Endometrial microvascular endothelial cells (primary cell): ENCODE measurements around the gene WDSUB1. TPM values are rescaled to one million over a fixed set of nuclear protein-coding genes. Genes with fewer than 3 reads are reported as not detected.

Experiments
- in situ Hi-C: cut with HindIII; loops from 2 replicates; pipeline ENCODE4 v1.10.0; 2017; ENCODE audit warnings: low sequenced_read_pairs, low pct_unique_long_range_greater_than_20kb; ENCODE audit errors: inconsistent ontology term
- total RNA-seq: library from RNA; depleted of rRNA; stranded (reverse); fragments of >200 nt; gene quantifications from one replicate; pipeline ENCODE4 v1.2.3, GENCODE V29; 2015; ENCODE audit errors: inconsistent ontology term

Gene WDSUB1
- 4.2 TPM for total RNA-seq

- in situ Hi-C loops, result no loop called here
Measured at GRCh38 chr2:159285929-159286708, at the start of gene WDSUB1. TSS of gene WDSUB1 (minus strand) at chr2:159286703. CDS start at chr2:159283069, 3,634 bp downstream.

- in situ Hi-C loops, result no loop called here
Measured at GRCh38 chr2:159326569-159327255, 40.2 kb upstream of the WDSUB1 start.

GRCh38 chr2:159322419-159322818 is 35.9 kb upstream of the WDSUB1 start:
- in situ Hi-C loops, result no loop called here

GRCh38 chr2:159317392-159318088 is 31.0 kb upstream of the WDSUB1 start:
- in situ Hi-C loops, result no loop called here

- in situ Hi-C loops, result no loop called here
Measured at GRCh38 chr2:159307942-159308341, 21.4 kb upstream of the WDSUB1 start.

GRCh38 chr2:159300586-159300985 is 14.1 kb upstream of the WDSUB1 start:
- in situ Hi-C loops, result no loop called here

- in situ Hi-C loops, result no loop called here
Measured at GRCh38 chr2:159298967-159299366, 12.5 kb upstream of the WDSUB1 start.

GRCh38 chr2:159297042-159297707 is 10.7 kb upstream of the WDSUB1 start:
- in situ Hi-C loops, result no loop called here

- in situ Hi-C loops, result no loop called here
Measured at GRCh38 chr2:159292157-159292556, 5.7 kb upstream of the WDSUB1 start.

GRCh38 chr2:159290289-159290907 is 3.9 kb upstream of the WDSUB1 start:
- in situ Hi-C loops, result no loop called here

GRCh38 chr2:159287733-159288132 is 1.2 kb upstream of the WDSUB1 start:
- in situ Hi-C loops, result no loop called here

- in situ Hi-C loops, result no loop called here
Measured at GRCh38 chr2:159286709-159287441, 372 bp upstream of the WDSUB1 start.

- in situ Hi-C loops, result no loop called here
Measured at GRCh38 chr2:159285433-159285832, 1.1 kb downstream of the WDSUB1 start.

GRCh38 chr2:159283529-159283928 is 3.0 kb downstream of the WDSUB1 start:
- in situ Hi-C loops, result no loop called here

- in situ Hi-C loops, result no loop called here
Measured at GRCh38 chr2:159281002-159281401, 5.5 kb downstream of the WDSUB1 start.

GRCh38 chr2:159279700-159280099 is 6.8 kb downstream of the WDSUB1 start:
- in situ Hi-C loops, result no loop called here

- in situ Hi-C loops, result no loop called here
Measured at GRCh38 chr2:159275111-159275510, 11.4 kb downstream of the WDSUB1 start.

- in situ Hi-C loops, result no loop called here
Measured at GRCh38 chr2:159272156-159272555, 14.3 kb downstream of the WDSUB1 start.
